ENCODE results near the gene SH3PXD2A.

DNA sequence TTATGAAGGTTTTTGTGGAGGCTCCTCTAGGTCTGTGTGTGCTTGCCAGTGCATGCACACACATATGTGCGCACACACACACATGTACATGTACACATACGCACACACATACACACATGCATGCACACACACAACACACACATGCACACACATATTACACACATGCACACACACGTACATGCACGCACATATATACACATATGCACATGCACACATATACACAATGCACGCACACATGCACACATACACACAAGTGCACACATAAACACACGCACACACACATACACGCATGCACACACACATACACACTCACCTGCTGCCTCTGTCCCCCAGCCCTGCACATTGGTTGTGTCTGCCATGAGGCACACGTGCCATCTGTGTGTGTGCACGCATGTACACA lies 295.6 kb downstream of the SH3PXD2A start:
- TF ChIP-seq CTCF (IDR thresholded peaks at IDR 0.05) (no peak), POLR2AphosphoS5 (IDR thresholded peaks at IDR 0.05) (no peak)
